ENCODE measurements around the gene ATP2B2. TPM values are rescaled to one million over a fixed set of nuclear protein-coding genes. Genes with fewer than 3 reads are reported as not detected.
A peak's percentile ranks its signal among the peaks of the same experiment; 100 is the strongest.

Gene ATP2B2
- polyA plus RNA-seq, 3 donors from 2014 or later = not detected

DNA sequence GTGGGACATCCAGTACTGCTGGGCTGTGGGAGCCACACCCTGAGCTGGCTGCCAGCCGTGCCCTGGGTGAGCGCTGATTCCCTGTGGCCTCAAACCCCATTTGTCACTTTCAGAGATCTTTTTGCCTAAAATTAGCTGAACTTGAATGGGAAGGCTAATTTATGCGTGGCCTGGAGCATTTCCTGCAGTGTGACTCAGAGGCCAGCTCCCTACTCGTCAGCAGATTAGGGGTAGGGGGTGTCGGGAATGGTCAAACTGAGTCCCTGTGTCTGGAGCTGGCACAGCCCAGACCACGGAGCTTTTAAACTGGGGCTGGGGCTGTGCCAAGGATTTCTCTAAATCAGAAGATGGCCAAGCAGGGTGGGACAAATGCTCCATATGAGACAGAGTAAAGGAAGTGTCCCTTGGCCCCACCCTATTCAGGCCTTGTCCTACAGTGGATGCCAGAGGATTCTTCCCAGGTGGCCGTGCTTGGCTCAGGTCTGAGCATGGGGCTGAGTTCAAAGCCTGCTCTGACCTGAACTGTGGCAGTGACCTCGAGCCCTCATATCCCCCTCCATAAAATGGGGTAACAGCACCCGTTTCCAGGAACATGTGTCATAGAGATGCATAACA lies 59.7 kb downstream of the ATP2B2 start:
- Mint-ChIP-seq H3K4me3 (no peak overlapping the region), H3K9me3 (no peaks in the 10 kb centered on the region), H3K36me3 (no peaks in the 10 kb centered on the region), H3K4me1 (no peaks in the 10 kb centered on the region), H3K27me3 (ENCODE audit: low read depth in 3 of 3) (peaks cover 0 to 2% (median 0%) of the 10 kb centered on the region in 3 donors), H3K27ac (no peak overlapping the region)
- no peak for DNase-seq

DNA sequence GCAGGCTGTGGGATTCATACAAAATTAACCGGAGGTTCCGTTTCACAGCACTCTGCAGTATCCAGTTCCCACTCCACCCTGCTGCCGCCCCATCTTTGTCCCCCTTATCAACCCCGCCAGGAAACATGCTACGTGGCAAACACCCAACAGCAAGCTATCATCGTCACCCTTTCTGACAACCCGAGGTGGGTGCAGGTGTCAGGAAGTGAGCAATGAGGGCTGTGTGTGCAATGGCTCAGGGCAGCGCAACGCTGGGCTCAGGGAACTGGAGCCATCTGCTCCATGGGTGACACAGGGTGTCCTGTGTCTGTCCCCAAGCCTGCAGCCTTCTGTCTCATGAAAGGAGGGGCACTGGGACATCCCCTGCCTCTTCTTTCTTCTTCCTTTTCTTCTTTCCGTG lies 60.9 kb downstream of the ATP2B2 start:
- no peak overlapping the region for H3K4me3 Mint-ChIP-seq
- no peak overlapping the region for H3K27ac Mint-ChIP-seq

DNA sequence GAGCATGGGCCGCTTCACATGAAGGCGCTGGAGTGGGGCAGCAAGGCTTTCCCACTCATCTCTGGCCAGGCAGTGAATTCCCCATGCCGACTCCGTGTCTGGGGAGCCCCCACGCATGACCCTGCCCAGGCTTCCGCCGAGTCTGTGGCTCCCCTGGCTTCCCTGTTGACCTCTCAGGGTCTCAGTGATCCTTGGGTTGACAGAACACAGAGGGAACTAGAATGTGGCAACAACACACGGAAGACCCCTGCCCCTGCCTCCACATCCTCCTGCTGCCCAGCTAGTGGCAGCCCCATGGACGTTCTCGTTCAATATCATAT lies 61.3 kb downstream of the ATP2B2 start:
- H3K36me3 Mint-ChIP-seq = no peaks in the 10 kb centered on the region
- no peak overlapping the region for H3K4me3 Mint-ChIP-seq
- peaks cover 0 to 2% (median 0%) of the 10 kb centered on the region in 3 donors for H3K27me3 Mint-ChIP-seq (ENCODE audit: low read depth in 3 of 3)
- no peak for DNase-seq
- H3K27ac Mint-ChIP-seq = no peak overlapping the region
- H3K9me3 Mint-ChIP-seq = no peaks in the 10 kb centered on the region
- no peaks in the 10 kb centered on the region for H3K4me1 Mint-ChIP-seq

More for the DNA sequence above, 60.9 kb downstream of the ATP2B2 start:
- no peaks in the 10 kb centered on the region for H3K36me3 Mint-ChIP-seq
- H3K9me3 Mint-ChIP-seq = no peaks in the 10 kb centered on the region
- no peaks in the 10 kb centered on the region for H3K4me1 Mint-ChIP-seq
- no peak for DNase-seq
- peaks cover 0 to 2% (median 0%) of the 10 kb centered on the region in 3 donors for H3K27me3 Mint-ChIP-seq (ENCODE audit: low read depth in 3 of 3)

DNA sequence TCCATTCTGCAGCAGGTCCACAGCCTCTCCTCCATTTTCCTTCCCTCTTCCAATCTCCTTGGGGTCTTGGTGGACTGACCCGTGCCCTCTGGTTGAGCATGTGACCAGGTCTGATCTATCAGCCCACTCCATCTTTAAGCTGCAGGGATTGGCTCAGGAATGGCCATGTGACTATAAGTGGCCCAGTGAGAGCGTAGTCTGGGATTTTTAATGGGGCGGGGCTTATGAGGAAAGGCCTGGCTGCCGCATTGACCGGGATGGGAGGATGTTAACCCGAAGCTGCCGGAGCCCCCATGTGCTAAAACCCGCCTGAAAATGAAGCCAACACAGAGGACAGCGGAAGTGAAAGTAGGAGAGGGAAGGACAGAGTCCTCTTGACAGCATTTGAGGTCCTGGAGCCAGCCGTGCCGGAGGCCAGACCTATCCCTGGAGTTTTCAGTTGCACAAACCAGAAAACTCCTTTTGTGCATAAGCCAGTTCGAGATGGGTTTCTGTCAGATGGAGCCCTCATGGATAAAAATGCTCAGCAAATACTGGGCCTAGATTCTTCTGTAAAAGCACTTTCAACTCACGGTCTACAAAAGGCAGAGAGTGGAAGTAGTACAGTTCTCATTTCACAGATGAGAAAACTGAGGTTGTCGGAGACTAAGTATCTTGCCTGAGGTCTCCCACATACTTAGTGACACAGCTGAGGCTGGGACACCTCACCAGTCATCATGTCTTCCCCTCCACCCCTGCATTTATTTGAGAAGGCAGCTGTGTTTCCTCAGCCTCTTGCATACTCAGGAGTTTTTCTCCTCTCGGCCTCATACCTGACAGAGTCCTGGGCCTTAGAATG lies 61.9 kb downstream of the ATP2B2 start:
- H3K4me3 Mint-ChIP-seq = no peak overlapping the region
- H3K9me3 Mint-ChIP-seq = no peaks in the 10 kb centered on the region
- no peaks in the 10 kb centered on the region for H3K4me1 Mint-ChIP-seq

DNA sequence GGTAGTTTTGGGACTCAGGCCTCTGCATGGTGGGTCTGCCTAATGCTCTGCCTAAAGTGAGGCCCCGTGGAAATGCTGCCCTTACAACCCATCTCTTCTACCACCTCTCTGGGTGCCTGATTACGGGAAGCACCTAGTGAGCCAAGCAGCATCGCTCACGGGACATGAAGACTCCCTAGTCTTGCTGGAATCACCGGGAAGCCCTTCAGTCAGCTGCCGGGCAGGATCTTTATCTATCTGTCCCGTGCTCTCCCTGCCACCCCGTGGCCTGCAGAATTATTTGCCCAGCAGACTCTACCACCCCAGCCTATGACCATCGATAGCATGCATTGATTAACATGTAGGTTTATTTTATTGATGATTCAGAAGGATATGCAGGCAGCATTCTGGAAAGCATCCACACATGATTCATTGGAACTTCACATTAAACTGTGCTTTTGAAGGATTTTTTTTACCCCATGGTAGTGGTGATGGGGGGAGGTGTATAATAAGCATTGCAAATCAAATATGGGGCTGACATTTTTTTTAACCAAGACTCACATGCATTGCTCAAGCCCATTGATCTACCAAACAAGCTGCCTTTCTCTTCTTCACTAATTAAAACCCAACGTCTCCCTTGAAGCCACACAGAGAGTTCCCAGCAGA lies 63.1 kb downstream of the ATP2B2 start:
- H3K27me3 Mint-ChIP-seq (ENCODE audit: low read depth in 3 of 3) = peaks cover 0 to 2% (median 0%) of the 10 kb centered on the region in 3 donors

More for the DNA sequence above, 61.9 kb downstream of the ATP2B2 start:
- Mint-ChIP-seq H3K27ac (no peak overlapping the region), H3K27me3 (ENCODE audit: low read depth in 3 of 3) (peaks cover 0 to 2% (median 0%) of the 10 kb centered on the region in 3 donors), H3K36me3 (no peaks in the 10 kb centered on the region)
- DNase-seq = no peak

DNA sequence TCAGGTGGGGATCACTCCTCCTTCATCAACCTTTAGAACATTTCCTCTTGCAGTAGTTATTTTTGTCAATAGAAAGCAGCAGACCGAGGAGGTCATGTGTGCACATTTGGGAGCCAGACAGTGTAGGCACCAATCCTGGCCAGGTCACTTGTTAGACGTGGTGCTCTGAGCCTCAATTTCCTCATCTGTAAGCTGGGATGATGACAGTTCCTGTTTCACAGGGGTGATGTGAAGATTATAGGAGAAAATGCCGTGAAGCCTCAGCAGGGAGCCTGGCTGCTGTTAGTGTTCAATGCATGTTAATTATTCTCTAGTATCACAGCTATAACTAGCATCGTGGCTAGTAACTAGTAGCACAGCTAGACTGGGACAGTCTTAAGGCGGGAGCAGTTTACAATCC lies 64.7 kb downstream of the ATP2B2 start:
- H3K27ac Mint-ChIP-seq = peak overlapping the region in 3 of 6 donors; percentile 2 to 23 (median 17)
- H3K9me3 Mint-ChIP-seq = no peaks in the 10 kb centered on the region
- H3K4me3 Mint-ChIP-seq = no peak overlapping the region
- DNase-seq = no peak
- H3K36me3 Mint-ChIP-seq = no peaks in the 10 kb centered on the region
- peaks cover 16 to 19% of the 10 kb centered on the region in 2 donors for H3K4me1 Mint-ChIP-seq
- H3K27me3 Mint-ChIP-seq (ENCODE audit: low read depth in 3 of 3) = peaks cover 0 to 2% (median 0%) of the 10 kb centered on the region in 3 donors

More for the DNA sequence above, 63.1 kb downstream of the ATP2B2 start:
- no peak for DNase-seq
- no peak overlapping the region for H3K4me3 Mint-ChIP-seq
- no peak overlapping the region for H3K27ac Mint-ChIP-seq
- no peaks in the 10 kb centered on the region for H3K9me3 Mint-ChIP-seq
- H3K36me3 Mint-ChIP-seq = no peaks in the 10 kb centered on the region
- H3K4me1 Mint-ChIP-seq = peaks cover 5 to 7% of the 10 kb centered on the region in 2 donors

DNA sequence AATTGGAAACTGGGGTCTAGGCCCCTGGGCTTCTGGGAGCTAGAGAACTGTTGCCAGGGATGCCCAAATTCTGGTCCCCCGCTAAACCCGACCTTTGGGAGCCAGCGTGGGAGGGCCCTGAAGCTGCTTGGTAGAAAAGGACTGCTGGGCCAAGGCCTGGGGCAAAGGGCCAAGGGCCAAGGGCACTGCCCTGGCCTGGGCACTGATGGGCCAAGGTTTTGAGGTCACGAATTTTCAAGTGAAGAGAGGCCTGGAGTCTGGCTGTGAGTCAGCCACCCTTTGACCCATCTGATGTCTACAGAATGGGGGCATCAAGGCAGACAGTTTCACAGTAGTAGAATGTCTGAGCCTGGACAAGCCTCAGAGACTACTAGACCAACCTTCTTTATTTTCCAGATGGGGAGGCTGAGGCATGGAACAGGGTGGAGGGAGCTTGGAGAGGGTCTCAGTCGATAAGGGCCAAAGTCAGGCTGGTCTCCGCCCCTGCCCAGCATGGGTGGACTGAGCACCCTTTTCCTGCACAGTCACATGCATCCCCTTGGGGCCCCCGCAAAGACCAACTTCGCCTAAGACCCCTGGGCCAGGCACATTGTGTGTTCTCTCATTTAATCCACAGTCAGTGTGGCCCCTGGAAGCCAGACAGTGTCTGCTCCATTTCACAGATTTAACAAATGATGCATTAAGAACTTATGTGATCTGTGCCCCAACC lies 66.3 kb downstream of the ATP2B2 start:
- H3K27ac Mint-ChIP-seq = peak overlapping the region in 2 of 6 donors; percentile 15 to 18
- no peak for DNase-seq
- no peaks in the 10 kb centered on the region for H3K9me3 Mint-ChIP-seq
- peaks cover 0 to 2% (median 0%) of the 10 kb centered on the region in 3 donors for H3K27me3 Mint-ChIP-seq (ENCODE audit: low read depth in 3 of 3)
- H3K4me3 Mint-ChIP-seq = no peak overlapping the region
- H3K36me3 Mint-ChIP-seq = no peaks in the 10 kb centered on the region
- H3K4me1 Mint-ChIP-seq = peaks cover 16 to 19% of the 10 kb centered on the region in 2 donors

DNA sequence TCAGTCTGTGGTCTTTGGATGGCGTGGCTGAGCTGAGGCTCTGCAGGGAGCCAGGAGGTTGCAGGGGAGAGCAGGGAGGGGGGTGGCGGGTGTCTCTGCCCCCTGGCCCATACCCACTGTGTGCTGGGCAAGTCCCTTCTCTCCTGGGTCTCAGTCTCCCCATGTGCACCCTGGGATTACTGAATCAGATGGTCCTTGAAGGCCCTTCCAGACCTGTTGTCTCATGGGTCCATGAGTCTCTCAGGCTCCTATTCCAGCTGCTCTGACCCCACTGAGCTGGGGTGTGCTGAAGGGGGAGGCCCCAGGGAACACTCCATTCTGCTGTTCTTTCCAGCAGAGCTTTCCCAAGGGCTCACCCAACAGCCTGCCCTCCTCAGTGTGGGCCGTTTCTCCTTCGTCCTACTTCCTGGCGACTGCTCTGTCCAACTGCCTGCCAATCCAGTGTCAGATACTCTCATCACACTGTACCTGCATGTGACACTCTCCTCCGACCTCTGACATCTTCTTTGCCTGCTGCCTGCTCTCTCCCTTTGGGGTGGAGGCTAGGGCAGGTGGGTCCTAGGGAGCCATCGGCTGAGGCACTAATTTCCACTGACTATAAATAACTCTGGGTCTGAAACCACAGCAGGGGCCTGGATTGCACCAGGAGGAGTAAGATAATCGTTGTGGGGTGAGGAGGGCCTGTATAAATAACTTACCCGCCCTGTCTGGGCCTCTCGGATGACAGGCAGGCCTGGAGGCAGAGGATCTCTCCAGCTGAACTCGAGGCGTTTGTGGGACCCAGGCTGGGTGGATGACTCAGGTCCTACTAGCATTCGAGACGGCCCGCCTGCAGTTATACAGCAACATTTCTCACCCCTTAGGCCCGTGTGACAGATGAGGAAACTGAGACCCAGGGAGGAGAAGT lies 67.1 kb downstream of the ATP2B2 start:
- H3K27ac Mint-ChIP-seq = peak overlapping the region in 4 of 6 donors; percentile 6 to 91 (median 86)
- DNase-seq = no peak
- H3K4me3 Mint-ChIP-seq = no peak overlapping the region
- no peaks in the 10 kb centered on the region for H3K36me3 Mint-ChIP-seq
- H3K4me1 Mint-ChIP-seq = peaks cover 16 to 19% of the 10 kb centered on the region in 2 donors
- peaks cover 0 to 2% (median 0%) of the 10 kb centered on the region in 3 donors for H3K27me3 Mint-ChIP-seq (ENCODE audit: low read depth in 3 of 3)
- no peaks in the 10 kb centered on the region for H3K9me3 Mint-ChIP-seq

DNA sequence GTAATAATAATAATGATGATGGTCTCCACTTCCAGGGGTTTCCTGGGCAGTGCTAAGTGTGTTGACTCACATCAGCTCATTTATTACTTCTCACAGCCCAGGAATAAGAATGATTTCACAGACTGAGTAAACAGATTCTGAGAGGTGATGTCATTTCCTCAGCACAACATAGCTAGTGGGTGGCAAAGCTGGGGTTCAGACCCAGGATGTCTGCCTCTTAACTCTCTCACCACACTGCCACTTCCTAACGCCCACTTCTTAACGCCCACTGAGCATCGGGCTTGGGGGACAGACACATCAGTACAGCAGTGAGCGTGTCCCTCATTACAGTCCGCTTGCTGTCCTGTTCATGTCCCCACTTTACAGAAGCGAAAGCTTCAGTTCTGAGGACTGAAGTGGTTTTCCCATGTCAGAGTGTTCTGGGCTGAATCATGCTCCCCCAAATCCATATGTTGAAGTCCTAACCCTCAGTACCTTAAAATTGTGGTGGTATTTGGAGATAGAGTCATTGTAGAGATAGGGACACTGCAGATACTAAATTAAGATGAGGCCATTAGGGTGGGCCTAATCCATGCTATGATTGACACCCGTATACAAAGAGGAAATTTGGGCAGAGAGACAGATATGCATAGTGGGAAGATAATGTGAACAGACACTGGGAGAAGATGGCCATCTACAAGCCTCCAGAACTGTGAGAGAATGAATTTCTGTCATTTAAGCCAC lies 68.0 kb downstream of the ATP2B2 start:
- Mint-ChIP-seq H3K27ac (peak overlapping the region; percentile 6 to 90 (median 48)), H3K27me3 (ENCODE audit: low read depth in 3 of 3) (peaks cover 0 to 2% (median 0%) of the 10 kb centered on the region in 3 donors), H3K9me3 (no peaks in the 10 kb centered on the region), H3K4me1 (peaks cover 16 to 19% of the 10 kb centered on the region in 2 donors), H3K4me3 (peak overlapping the region in 3 of 5 donors; percentile 3 to 58 (median 39)), H3K36me3 (no peaks in the 10 kb centered on the region)
- DNase-seq = peak; percentile 41 to 72 (median 48)

DNA sequence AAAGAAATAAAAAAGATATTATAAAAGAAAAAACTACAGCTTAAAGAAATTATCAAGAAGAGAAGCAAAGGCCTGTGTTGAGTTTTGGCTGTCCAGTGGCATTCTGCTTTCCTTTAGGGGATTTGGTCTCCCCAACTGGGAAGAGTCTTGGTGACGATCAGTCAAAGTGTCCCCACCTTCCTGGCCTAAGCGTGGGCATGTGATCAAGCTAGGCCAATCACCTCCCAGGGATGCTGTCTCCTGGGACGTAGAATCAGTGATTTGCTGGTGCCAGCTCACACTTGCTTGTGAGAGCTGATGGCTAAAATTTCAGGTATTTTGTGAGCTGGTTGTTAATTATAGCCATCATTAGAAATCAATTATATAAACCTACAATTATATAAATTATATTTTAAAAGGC lies 69.5 kb downstream of the ATP2B2 start:
- Mint-ChIP-seq H3K4me3 (no peak overlapping the region), H3K27me3 (ENCODE audit: low read depth in 3 of 3) (peaks cover 0 to 2% (median 0%) of the 10 kb centered on the region in 3 donors), H3K9me3 (no peaks in the 10 kb centered on the region), H3K27ac (no peak overlapping the region), H3K36me3 (no peaks in the 10 kb centered on the region), H3K4me1 (peaks cover 16 to 19% of the 10 kb centered on the region in 2 donors)
- no peak for DNase-seq

DNA sequence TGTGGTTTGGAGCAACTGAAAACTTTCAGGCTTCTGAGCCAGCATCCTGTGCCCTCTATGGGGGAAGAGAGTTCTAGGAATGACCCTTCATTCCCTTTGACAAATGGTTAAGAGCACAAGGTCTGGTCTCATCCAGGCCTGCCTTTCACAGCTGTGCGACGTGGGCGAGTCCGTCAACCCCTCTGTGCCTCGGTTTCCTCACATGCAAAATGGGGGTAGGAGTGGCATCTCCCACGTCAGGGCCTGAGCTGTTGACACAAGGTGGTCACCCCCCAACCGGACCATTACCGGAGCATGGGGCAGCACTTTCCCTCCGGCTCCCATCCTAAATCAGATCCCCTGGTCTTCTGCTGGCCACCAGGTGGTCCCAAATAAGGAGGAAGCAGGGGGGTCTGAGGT lies 70.4 kb downstream of the ATP2B2 start:
- Mint-ChIP-seq H3K4me1 (peaks cover 16 to 19% of the 10 kb centered on the region in 2 donors), H3K36me3 (no peaks in the 10 kb centered on the region), H3K4me3 (no peak overlapping the region), H3K9me3 (no peaks in the 10 kb centered on the region), H3K27ac (no peak overlapping the region), H3K27me3 (ENCODE audit: low read depth in 3 of 3) (peaks cover 0 to 2% (median 0%) of the 10 kb centered on the region in 3 donors)
- no peak for DNase-seq

DNA sequence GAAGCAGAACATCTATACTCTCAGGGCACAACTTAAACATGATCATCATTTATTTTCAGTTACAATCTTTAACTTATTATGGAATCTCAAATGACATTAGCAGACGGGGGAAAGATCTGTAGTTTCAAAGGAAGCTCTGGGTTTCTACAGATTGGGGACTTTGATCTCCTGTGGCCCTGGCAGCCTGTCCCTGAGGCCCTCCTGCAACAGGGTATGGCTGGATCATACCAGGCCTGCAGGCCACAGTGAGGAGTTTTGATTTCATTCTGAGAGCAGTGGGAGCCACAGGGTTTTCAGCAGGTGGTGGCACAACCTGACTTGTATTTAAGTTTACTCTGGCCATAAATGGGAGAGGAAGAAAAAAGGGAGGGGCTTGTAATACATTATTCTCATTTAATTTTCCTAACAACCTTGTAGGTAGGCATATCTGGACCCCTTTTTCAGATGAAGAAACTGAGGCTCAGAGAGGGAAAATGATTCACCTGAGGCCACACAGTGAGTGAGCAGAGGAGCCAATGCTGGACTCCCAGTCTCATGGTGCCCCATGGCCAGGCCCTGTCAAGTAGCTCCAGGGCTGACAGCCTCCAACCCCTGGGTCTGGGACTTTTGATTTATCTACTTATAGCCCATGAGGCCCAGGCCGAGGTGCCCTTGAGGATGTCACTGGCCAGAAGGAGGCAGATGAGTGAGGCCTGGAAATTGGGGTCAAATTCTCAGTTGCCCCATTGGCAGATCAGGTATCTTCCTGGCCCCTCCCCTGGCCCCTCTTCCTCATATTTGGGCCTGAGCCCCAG lies 71.0 kb downstream of the ATP2B2 start:
- Mint-ChIP-seq H3K27me3 (ENCODE audit: low read depth in 3 of 3) (peaks cover 0 to 2% (median 0%) of the 10 kb centered on the region in 3 donors), H3K9me3 (no peaks in the 10 kb centered on the region), H3K27ac (peak overlapping the region in 1 of 6 donors; percentile 22), H3K36me3 (no peaks in the 10 kb centered on the region), H3K4me3 (no peak overlapping the region), H3K4me1 (peaks cover 16 to 19% of the 10 kb centered on the region in 2 donors)
- DNase-seq = no peak

Measured in immature natural killer cell (primary cell).